HG03175 (cell line): Measurements from ENCODE around the gene ZNF778.
"Not testable (repeated sequence)": the region's sequence is repeated elsewhere in the genome, so short reads cannot be mapped to it uniquely, and the experiment has no call there.

Experiments used
- ATAC-seq: cut with Tn5 transposase; IDR thresholded peaks from one replicate; pipeline ENCODE4 v1.9.1; 2021; ENCODE audit warnings: mild to moderate bottlenecking, moderate library complexity; ENCODE audit not compliant: unreplicated experiment

ZNF778 gene

DNA sequence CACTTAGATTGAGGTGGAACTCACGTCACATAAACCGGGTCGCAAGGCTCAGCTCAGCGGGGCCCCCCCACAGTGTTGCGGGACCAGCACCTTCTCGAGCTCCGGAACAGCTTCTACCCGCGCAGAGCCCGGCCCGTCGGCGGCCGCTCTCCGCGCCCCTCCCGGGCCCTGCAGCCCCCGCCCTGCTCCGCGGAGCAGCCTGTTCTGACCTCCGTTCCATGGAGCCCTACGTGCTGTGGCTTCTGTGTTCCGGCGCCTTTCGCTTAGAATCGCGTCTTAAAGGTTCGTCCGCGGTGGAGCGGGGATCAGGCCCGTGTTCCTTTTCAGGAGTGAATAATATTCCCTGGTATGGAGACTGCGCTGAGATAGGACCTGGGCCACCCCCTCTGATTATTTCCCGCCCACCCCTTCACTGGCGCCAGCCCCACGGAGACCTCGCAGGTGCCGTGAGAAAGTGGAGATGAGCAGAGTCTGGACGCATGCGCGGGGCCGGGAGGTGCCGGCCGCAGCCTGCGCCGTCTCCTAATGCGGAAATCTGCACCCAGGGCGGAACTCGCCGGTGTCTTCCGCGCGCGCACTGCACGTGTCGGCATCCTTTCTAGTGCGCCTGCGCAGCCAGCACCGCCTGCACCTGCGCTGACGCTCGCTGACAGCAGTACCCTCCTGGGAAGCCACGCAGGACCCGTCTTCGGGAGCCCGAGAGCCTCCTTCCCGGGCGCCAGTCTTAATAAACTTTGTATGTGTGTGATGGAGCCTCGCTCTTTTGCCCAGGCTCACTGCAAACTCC lies 30.9 kb downstream of the ZNF778 start:
- no peak for ATAC-seq

DNA sequence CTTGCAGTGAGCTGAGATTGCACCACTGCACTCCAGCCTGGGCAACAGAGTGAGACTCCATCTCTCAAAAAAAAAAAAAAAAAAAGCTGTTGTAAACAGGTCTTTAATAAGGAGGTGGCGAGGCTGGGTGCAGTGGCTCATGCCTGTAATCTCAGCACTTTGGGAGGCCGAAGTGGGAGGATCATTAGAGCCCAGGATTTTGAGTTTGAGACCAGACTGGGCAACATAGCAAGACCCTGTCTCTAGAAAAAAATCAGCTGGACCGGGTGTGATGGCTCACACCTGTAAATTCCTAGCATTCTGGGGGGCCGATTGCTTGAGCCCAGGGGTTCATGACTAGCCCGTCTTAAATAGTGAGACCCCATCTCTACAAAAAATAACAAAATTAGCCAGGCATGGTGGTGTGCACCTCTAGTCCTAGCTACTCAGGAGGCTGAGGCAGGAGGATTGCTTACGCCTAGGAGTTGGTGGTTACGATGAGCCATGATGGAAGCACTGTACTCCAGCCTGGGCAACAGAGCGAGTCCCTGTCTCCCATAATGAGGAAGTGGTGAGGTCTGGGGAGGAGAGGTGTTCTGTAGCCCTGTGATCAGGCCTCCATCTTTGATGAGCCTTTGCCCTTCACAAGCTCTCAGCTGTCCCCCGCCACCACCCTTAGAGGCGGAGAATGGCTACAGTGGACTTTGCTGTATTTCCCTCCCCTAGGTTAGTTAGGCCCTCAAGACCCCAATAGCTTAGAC lies 36.2 kb downstream of the ZNF778 start:
- ATAC-seq = no peak

GRCh38 chr16:89256651-89257254 lies 39.2 kb downstream of the ZNF778 start:
- ATAC-seq = no peak

DNA sequence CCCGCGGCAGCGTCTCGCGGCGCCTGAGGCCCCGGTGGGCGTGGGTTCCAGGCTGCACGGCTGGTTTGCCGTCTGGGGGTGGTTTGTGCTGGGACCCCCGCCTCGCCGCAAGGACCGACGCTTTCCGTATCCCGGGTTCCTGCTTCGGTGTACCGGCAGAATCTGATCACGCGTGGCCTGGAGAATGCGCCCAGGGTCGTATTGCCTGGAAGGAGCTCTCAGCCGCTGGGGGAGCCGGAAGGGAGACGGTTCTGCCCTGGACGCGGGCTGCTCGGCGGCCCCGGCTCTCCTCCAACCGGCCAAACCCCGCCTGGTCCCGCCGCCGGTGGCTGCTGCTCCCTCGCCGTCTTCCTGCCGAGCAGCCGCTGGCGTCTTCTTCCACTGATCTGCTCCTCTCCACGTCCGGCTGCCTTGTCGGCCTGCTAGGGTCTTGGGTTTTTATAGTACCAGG lies 39.8 kb downstream of the ZNF778 start:
- ATAC-seq = no peak

DNA sequence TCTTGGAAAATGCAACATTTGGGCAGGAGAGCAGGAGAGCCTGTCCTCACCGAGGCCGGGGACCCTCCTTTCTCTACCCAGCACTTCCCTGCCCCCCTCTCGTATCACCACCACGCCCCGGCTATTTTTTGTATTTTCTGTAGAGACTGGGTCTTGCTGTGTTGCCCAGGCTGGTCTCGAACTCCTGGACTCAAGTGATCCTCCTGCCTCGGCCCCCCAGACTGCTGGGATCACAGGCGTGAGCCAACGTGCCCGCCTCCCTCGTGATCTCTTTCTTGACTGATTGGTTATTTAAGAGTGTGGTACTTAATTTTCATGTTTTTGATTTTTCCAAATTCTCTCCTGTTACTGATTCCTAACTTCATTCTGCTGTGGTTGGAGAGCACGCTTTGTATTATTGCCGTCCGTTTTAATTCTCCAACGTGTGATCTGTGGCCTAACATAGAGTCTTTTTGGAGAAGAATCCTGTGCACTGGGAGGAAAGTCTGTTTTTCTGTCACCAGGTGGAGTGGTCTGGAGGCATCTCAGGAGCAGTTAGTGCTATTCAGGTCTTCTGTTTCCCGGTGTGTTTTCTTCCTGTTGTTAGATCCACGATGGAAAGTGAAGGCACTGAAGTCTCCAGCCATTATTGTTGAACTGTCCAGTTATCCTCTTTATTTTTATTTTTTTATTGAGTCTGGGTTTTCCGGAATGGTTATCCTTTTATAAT lies 40.4 kb downstream of the ZNF778 start:
- no peak for ATAC-seq

- ATAC-seq = not testable (repeated sequence)
Observed at GRCh38 chr16:89259901-89260300, 42.4 kb downstream of the ZNF778 start.

DNA sequence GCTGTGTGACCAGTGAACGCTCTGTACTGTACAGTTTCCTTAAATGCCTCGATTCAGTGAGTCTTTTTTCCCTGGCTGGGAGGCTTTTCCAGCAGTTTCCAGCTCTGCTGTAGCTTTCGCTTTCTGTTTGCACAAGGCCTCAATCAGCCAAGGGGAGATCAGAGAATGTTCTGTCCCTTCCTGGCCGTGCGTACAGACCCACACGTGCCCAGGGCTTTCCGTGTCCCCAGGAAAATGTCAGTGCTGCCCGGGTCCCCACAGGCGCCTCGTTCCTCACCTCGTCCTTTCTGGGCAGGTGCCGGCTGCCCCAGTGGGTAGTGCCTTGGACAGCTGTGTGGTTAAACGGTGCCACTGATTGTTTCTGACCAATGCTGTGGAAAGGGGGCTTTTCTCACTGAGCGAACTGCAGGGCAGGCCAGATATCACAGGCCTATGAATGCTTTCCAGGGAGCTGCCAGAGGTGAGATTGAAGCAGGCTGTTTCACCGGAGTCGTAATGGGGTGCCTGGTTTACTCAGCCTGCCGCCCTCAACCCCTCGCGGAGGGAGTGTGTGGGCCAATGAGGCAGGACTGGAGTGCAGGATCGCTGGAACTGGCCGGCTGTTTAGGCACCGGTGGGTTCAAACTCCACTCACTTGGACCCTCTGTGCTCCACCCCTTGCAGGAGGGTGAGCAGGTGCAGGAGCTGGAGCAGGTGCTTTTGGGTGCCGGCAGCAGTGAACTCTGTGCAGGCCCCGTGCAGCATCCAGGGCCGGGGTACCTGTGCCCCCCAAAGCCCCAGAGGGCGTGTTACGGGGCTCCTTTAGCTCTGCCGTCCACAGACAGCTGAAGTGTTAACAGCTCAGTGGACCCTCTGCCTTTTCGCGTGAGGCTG lies 44.4 kb downstream of the ZNF778 start:
- ATAC-seq = no peak

DNA sequence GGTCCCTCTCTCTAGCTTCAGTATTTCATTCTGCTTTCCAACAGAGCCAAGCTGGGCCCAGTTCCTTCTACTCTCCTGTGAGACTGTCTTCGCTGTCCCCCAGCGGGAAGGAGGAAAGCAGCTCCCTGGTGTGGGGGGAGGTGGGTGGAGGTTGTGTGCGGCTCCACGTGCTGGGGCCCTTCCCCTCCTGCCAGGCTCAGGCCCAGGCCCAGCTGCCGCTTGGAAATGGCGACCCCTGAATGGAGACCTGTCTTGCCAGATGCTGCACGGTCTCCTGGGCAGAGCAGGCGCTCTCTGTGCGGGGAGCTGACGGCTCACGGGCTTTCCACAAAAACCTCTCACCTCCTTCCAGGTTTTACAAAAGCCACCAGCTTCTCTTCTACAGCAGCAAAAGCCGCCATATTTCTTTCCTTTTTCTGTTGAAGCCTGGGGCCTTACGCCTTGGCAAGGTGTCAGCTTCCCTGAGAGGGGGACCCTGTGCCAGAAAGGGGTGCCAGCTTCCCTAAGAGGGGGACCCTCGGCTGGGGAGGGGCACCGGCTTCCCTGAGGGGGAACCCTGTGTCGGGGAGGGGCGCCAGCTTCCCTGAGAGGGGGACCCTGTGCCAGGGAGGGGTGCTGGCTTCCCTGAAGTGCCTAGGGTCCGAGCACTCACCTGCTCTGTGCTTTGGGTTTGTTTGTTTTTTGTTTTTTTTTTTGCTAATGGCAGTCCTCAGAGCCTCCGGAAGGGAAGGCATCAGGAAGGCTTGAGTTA lies 47.5 kb downstream of the ZNF778 start:
- no peak for ATAC-seq

DNA sequence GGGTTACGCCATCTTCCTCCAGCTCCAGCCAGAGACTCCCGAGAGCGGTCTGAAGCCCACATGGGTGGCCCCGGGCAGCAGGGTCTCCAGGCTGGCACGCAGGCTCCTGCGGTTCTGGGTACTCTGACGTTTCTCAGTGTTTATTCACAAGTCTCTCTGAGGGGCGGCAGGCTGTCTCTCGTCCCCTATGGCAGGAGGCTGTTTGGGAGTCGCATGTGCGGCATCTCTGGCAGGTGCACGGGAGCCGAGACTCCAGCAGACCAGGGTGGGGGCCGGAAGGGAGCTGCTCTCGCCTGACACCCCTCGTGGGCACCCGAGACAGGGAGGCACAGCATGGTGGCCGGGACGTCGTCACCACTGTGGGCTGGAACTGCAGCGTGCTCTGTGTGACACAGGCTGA lies 48.1 kb downstream of the ZNF778 start:
- no peak for ATAC-seq

DNA sequence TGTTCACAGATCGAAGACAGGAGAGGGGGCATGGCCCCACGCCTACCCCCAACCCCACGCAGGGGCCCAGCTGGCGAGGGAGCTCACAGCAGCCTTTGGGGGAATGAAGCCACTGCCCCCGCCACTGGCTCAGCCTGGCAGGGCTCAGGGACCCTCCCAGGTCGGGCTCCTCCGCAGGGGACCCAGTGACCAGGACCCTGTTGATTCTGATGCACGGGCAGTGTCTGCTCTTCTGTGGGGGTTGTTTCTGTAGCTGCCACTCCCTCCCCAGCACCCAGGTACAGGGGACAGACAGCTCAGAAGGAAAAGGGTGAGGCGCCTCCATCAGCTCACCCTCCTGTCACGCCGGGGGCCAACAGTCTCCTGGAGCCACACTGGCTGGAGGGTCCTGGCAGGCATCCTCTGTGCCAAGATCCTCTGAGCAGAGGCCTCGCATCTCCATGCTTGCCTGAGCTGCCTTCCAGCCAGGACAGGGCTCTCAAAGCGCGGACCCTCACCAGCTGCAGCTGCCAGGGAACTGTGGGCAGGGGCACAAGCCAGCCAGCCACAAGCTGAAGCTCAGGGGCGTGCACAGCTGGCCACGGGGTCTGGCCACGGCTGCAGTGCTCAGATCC lies 49.1 kb downstream of the ZNF778 start:
- no peak for ATAC-seq

GRCh38 chr16:89267746-89268145 lies 50.2 kb downstream of the ZNF778 start:
- not testable (repeated sequence) for ATAC-seq

DNA sequence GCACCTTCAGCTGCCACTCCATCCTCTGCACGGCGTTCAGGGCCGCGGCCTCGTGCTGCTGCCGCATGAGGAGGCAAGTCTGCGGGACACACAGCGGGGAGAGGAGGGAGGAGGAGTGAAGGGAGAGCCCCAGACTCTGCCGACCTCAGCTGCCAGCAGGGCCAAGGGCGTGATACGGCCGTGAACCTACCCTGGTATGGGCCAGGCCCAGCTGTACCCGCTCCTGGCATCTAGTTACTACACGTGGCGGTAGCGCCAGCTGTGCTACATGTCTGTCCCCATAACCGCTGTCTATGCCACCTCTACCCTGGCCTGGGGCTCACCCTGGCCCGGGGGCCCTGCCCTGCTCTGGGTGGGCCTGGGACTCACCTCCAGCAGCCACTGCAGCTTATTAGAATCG lies 51.1 kb downstream of the ZNF778 start:
- ATAC-seq = no peak

DNA sequence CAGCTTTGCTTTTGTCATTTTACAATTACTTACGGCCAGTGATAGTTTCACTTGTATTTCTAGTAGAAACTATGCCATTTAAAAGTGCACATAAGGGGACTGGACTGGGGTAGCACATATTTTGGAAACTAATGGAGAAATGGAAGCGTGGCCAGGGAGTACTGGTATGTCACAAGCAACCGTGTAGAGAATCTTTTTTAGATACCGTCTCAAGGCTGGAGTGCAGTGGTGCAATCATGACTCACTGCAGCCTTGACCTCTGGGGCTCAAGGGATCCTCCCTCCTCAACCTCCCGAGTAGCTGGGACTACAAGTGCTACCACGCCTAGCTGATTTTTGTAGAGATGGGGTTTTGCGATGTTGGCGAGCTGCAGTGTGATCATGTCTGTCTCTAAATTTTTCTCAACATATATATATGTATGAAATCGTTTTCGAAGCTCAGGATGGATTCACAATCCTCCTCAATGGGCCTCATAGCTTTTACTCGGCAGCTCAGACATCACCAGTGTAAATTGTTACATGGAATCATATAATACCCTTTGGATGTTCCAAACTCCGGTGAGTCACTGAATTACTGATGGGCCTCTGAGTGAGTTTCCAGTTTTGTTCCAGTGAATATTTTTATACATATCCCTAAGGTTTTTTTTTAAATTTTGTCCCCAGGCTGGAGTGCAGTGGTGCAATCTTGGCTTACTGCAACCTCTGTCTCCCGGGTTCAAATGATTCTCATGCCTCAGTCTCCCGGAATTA lies 51.7 kb downstream of the ZNF778 start:
- ATAC-seq = no peak

GRCh38 chr16:89269805-89270665 lies 52.5 kb downstream of the ZNF778 start:
- ATAC-seq = no peak

GRCh38 chr16:89270666-89271345 lies 53.3 kb downstream of the ZNF778 start:
- no peak for ATAC-seq

DNA sequence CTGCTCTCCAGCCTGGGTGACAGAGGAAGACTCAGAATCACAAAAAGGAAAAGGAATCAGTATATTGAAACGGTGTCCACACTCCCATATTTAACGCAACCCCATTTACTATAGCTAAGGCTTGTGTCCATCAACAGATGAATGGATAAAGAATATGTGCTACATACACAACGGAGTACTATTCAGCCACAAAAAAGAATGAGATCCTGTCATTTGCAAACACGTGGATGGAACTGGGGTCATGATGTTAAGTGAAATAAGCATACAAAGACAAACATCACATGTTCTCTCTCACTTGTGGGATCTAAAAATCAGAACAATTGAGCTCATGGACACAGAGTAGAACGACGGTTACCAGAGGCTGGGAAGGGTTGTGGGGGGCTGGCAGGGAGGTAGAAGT lies 55.1 kb downstream of the ZNF778 start:
- ATAC-seq = no peak
